ENCODE measurements around the gene EFCAB14.

DNA sequence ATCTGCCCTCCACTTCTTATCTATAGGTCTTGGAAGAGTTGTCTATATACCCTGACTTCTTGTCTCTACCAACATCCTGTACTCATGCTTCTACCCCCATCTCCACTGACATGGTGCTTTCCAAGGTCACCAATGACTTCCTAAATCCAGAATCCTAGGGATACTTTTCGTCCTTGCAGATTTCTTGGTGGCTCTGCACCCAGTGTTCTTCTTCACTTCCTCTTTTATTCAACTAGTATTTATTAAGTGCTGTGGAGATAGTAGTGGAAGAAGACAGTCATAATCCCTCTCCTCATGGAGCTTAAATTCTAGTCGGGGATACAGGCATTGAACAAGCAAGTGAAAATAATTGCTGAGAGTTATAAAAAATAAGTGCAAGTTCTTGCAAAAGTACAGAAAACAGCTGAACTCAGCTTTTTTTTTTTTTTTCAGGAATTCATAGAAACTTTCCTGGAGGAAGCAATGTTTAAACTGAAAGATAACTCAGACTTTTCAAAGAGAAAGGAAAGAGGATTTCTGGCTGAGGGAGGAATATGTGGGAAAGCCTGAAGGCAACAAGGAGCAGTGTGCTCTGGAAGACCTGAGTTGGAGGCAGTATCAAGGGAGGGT, 41.7 kb upstream of the EFCAB14 start:
- no peak for TF ChIP-seq JUNB (IDR thresholded peaks at IDR 0.05; ENCODE audit: unreplicated experiment)
- TF ChIP-seq, protein P1, sequence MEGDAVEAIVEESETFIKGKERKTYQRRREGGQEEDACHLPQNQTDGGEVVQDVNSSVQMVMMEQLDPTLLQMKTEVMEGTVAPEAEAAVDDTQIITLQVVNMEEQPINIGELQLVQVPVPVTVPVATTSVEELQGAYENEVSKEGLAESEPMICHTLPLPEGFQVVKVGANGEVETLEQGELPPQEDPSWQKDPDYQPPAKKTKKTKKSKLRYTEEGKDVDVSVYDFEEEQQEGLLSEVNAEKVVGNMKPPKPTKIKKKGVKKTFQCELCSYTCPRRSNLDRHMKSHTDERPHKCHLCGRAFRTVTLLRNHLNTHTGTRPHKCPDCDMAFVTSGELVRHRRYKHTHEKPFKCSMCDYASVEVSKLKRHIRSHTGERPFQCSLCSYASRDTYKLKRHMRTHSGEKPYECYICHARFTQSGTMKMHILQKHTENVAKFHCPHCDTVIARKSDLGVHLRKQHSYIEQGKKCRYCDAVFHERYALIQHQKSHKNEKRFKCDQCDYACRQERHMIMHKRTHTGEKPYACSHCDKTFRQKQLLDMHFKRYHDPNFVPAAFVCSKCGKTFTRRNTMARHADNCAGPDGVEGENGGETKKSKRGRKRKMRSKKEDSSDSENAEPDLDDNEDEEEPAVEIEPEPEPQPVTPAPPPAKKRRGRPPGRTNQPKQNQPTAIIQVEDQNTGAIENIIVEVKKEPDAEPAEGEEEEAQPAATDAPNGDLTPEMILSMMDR (conservative IDR thresholded peaks at IDR 0.05; ENCODE audit: low read depth in 2 of 2) = no peak
- no peak for TF ChIP-seq EZH2 (IDR thresholded peaks at IDR 0.05; ENCODE audit: low read depth, unreplicated experiment)
- TF ChIP-seq STAT1 (IDR thresholded peaks at IDR 0.05; ENCODE audit: unreplicated experiment) = no peak
